GM12878 (cell line): ENCODE results near the gene ANKRD23. TPM values are rescaled to one million over a fixed set of nuclear protein-coding genes. Genes with fewer than 3 reads are reported as not detected.
"Not testable (repeated sequence)": the region's sequence is repeated elsewhere in the genome, so short reads cannot be mapped to it uniquely, and the experiment has no call there.

Experiments
- ATAC-seq: fragments of 200-7000 bp; cut with Tn5 transposase; 3 replicates; pipeline ENCODE4 v1.9.1; 2020; ENCODE audit warnings: mild to moderate bottlenecking, moderate library complexity
- BruUV-seq: library from RNA; stranded (reverse); fragments of 400-500 nt; replicated peaks from 2 replicates; lab custom pipeline; 2021; lab: Mats Ljungman, UMichigan
- CTCF ChIA-PET: fragments of 300-600 bp; sonication (Branson Sonifier 250); formaldehyde crosslinking; extraction: SDS; loops from one replicate; lab custom pipeline; 2021; ENCODE audit warnings: inconsistent platforms; lab: Yijun Ruan, JAX
- POLR2A ChIA-PET: fragments of 350-600 bp; formaldehyde crosslinking; extraction: SDS; loops from one replicate; lab custom pipeline; 2021; ENCODE audit warnings: inconsistent platforms; lab: Charles Lee
- RAD21 ChIA-PET: fragments of 300-600 bp; sonication (Branson Sonifier 250); formaldehyde crosslinking; loops from one replicate; lab custom pipeline; 2023; ENCODE audit warnings: antibody characterized with exemption; ENCODE audit not compliant: unreplicated experiment; lab: Charles Lee
- SMC1A ChIA-PET: fragments of 300-600 bp; sonication (Branson Sonifier 250); formaldehyde crosslinking; loops from one replicate; lab custom pipeline; 2023; ENCODE audit not compliant: unreplicated experiment, uncharacterized antibody; lab: Charles Lee
- DNase-seq: peaks from one replicate; pipeline ENCODE4 v3.0.0-alpha.2; 2011; ENCODE audit warnings: low read depth, low spot score
- FAIRE-seq: peaks from 3 replicates; lab custom pipeline; 2011; peaks lifted over from hg19 to GRCh38; lab: Jason Lieb, UNC
- H2AFZ ChIP-seq: 2 replicates; pipeline ENCODE4 v1.6.0; 2011; ENCODE audit warnings: low read depth, low read length, control low read depth; ENCODE audit not compliant: control insufficient read depth
- H3K27ac ChIP-seq: 2 replicates; pipeline ENCODE4 v1.5.1; 2011; ENCODE audit warnings: control low read depth; ENCODE audit not compliant: control insufficient read depth, insufficient read depth
- H3K27me3 ChIP-seq, 2 experiments: replicated peaks in 1 of 2; 2 replicates each; pipeline versions ENCODE4 v1.6.0 to v1.6.1; 2011; ENCODE audit warnings: low read length in 1 of 2; ENCODE audit not compliant: control insufficient read depth in 2 of 2, insufficient read depth in 2 of 2
- H3K36me3 ChIP-seq, 2 experiments: 2 replicates each; pipeline ENCODE4 v1.5.1; 2011; ENCODE audit warnings: low read length in 1 of 2; ENCODE audit not compliant: control insufficient read depth in 2 of 2, insufficient read depth in 2 of 2
- H3K4me1 ChIP-seq: 2 replicates; pipeline ENCODE4 v1.6.1; 2011; ENCODE audit warnings: mild to moderate bottlenecking, low read length, moderate library complexity, mixed read lengths; ENCODE audit not compliant: control insufficient read depth, insufficient read depth
- H3K4me2 ChIP-seq: 2 replicates; pipeline ENCODE4 v1.6.0; 2011; ENCODE audit warnings: control low read depth; ENCODE audit not compliant: control insufficient read depth, insufficient read depth
- H3K4me3 ChIP-seq: fragments of 200-600 bp; sonication (generic); 2 replicates; pipeline ENCODE4 v1.5.1; 2016
- H3K79me2 ChIP-seq: 2 replicates; pipeline ENCODE4 v1.6.0; 2011; ENCODE audit warnings: low read length; ENCODE audit not compliant: control insufficient read depth, insufficient read depth
- H3K9ac ChIP-seq: 2 replicates; pipeline ENCODE4 v1.8.0; 2011; ENCODE audit warnings: low read length, control low read depth, mixed read lengths; ENCODE audit not compliant: control insufficient read depth, insufficient read depth
- H3K9me3 ChIP-seq: replicated peaks from 3 replicates; pipeline ENCODE4 v1.5.1; 2011; ENCODE audit warnings: mild to moderate bottlenecking, low read length; ENCODE audit not compliant: control insufficient read depth, insufficient read depth
- H4K20me1 ChIP-seq: 2 replicates; pipeline ENCODE4 v1.6.0; 2011; ENCODE audit not compliant: control insufficient read depth, insufficient read depth
- EED ChIP-seq: sonication (generic); IDR thresholded peaks from 2 replicates; pipeline ENCODE4 v1.6.1; 2016; ENCODE audit warnings: antibody characterized with exemption, low read depth
- EZH2 ChIP-seq: IDR thresholded peaks from 2 replicates; pipeline ENCODE4 v1.6.1; 2012; ENCODE audit warnings: low read depth, mild to moderate bottlenecking, control low read depth, inconsistent platforms, low read length, borderline replicate concordance; ENCODE audit not compliant: control insufficient read depth
- HDAC6 ChIP-seq: fragments of 200-600 bp; sonication (generic); IDR thresholded peaks from one replicate; pipeline ENCODE4 v1.8.0; 2017; ENCODE audit warnings: antibody characterized with exemption; ENCODE audit not compliant: unreplicated experiment
- JUNB ChIP-seq: IDR thresholded peaks from 2 replicates; pipeline ENCODE4 v1.6.1; 2016; ENCODE audit warnings: antibody characterized with exemption, mild to moderate bottlenecking
- MTA2 ChIP-seq: fragments of 450-650 bp; IDR thresholded peaks from 2 replicates; pipeline ENCODE4 v1.6.1; 2016; ENCODE audit warnings: low read depth, mild to moderate bottlenecking, moderate library complexity
- MTA3 ChIP-seq: IDR thresholded peaks from 2 replicates; pipeline ENCODE4 v1.6.1; 2012; ENCODE audit warnings: low read length, inconsistent platforms, borderline replicate concordance
- NBN ChIP-seq: fragments of 450-650 bp; IDR thresholded peaks from 2 replicates; pipeline ENCODE4 v1.6.1; 2016
- NFYB ChIP-seq: IDR thresholded peaks from 2 replicates; pipeline ENCODE4 v1.6.1; 2011; ENCODE audit warnings: low read depth, mild to moderate bottlenecking, low read length, improper control_type of control experiment, moderate library complexity; ENCODE audit not compliant: insufficient read depth
- RB1 ChIP-seq: fragments of 450-650 bp; formaldehyde crosslinking; IDR thresholded peaks from 2 replicates; pipeline ENCODE4 v1.6.1; 2017; ENCODE audit warnings: mild to moderate bottlenecking, borderline replicate concordance
- WGBS: methylation state at CpG from one replicate; pipeline ENCODE4 v1.1.6; 2016; ENCODE audit warnings: low lambda C conversion rate; ENCODE audit not compliant: insufficient replicate concordance, insufficient coverage; ENCODE audit errors: missing lambda C conversion rate; 5-methylcytosine and 5-hydroxymethylcytosine counted together
- in situ Hi-C: fragments of 300-500 bp; cut with MboI; formaldehyde crosslinking; loops from 9 replicates; pipeline ENCODE4 v1.14.3; 2018; ENCODE audit warnings: mixed read lengths
- intact Hi-C: fragments of 100-400 bp; cut with micrococcal nuclease; formaldehyde crosslinking; loops from one replicate; pipeline ENCODE4 v1.14.2; 2022; ENCODE audit not compliant: unreplicated experiment
- polyA plus RNA-seq, 11 experiments: library from polyadenylated mRNA; depleted of rRNA in 4 of 11; unstranded in 6 of 11; stranded (reverse) in 5 of 11; fragments of >200 nt; fragmentation: Nextera tagmentation in 4 of 11; fragmentation: Illumina TruSeq in 1 of 11; extraction: Ambion mirVana in 4 of 11; extraction: Trizol in 1 of 11; gene quantifications; 1 replicate in 1 of 11; 2 replicates in 10 of 11; pipeline versions ENCODE4 v1.2.1 to v1.2.3, GENCODE V29; 2011 to 2016; ENCODE audit warnings: inconsistent platforms in 2 of 11, missing spikeins in 2 of 11, low read depth in 1 of 11
- total RNA-seq, 4 experiments: library from RNA; depleted of rRNA in 3 of 4; stranded (reverse); fragments of >200 nt in 3 of 4; fragmentation: Illumina TruSeq in 1 of 4; extraction: Trizol in 1 of 4; gene quantifications; 2 replicates each; pipeline versions ENCODE4 v1.2.1 to v1.2.3, GENCODE V29; 2013 to 2021
- TF ChIP-seq, protein P1 (sequence below): fragments of 150-350 bp; IDR thresholded peaks from 2 replicates; pipeline ENCODE4 v1.6.1; 2016; ENCODE audit warnings: low read depth, low read length

Gene ANKRD23
- total and polyA plus RNA-seq, 10 of the 15 experiments (the other 5 are each of a cell fraction or from before 2014, with no cell fraction given): 0.34 to 5.3 (median 2.7) TPM

- WGBS: 85% methylated on average over 19 of the region's 19 CpGs
- H3K79me2 ChIP-seq: peaks cover 28% of the 10 kb centered on the region
- in situ Hi-C loops (no loop called here), intact Hi-C loops (no loop called here)
- no peak overlapping the region for H3K27ac ChIP-seq
- DNase-seq (no peak), FAIRE-seq (no peak), ATAC-seq (no peak)
- TF ChIP-seq EED (no peak), MTA2 (no peak), NFYB (no peak), MTA3 (no peak), HDAC6 (no peak), RB1 (no peak), EZH2 (no peak), JUNB (no peak), NBN (no peak)
- TF ChIP-seq, protein P1, sequence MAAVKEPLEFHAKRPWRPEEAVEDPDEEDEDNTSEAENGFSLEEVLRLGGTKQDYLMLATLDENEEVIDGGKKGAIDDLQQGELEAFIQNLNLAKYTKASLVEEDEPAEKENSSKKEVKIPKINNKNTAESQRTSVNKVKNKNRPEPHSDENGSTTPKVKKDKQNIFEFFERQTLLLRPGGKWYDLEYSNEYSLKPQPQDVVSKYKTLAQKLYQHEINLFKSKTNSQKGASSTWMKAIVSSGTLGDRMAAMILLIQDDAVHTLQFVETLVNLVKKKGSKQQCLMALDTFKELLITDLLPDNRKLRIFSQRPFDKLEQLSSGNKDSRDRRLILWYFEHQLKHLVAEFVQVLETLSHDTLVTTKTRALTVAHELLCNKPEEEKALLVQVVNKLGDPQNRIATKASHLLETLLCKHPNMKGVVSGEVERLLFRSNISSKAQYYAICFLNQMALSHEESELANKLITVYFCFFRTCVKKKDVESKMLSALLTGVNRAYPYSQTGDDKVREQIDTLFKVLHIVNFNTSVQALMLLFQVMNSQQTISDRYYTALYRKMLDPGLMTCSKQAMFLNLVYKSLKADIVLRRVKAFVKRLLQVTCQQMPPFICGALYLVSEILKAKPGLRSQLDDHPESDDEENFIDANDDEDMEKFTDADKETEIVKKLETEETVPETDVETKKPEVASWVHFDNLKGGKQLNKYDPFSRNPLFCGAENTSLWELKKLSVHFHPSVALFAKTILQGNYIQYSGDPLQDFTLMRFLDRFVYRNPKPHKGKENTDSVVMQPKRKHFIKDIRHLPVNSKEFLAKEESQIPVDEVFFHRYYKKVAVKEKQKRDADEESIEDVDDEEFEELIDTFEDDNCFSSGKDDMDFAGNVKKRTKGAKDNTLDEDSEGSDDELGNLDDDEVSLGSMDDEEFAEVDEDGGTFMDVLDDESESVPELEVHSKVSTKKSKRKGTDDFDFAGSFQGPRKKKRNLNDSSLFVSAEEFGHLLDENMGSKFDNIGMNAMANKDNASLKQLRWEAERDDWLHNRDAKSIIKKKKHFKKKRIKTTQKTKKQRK: no peak
- H2AFZ ChIP-seq: no peak overlapping the region
- H3K9me3 ChIP-seq: no peaks in the 10 kb centered on the region
- H3K27me3 ChIP-seq: no peaks in the 10 kb centered on the region
- no peaks in the 10 kb centered on the region for H4K20me1 ChIP-seq
- BruUV-seq: no TSS peak
- no peak overlapping the region for H3K4me2 ChIP-seq
- SMC1A ChIA-PET: interaction anchor here (0.7 kb wide), 1 partner anchor 14 kb away, joined by 3 read pairs; no protein-coding TSS in a partner anchor
- H3K9ac ChIP-seq: no peak overlapping the region
- no peak overlapping the region for H3K4me3 ChIP-seq
- POLR2A ChIA-PET: interaction anchor here (0.6 kb wide), 1 partner anchor 97 kb away, joined by 4 read pairs; no protein-coding TSS in a partner anchor
- CTCF ChIA-PET: interaction anchor here (1.4 kb wide), 1 partner anchor 10 kb away, joined by 5 read pairs; no protein-coding TSS in a partner anchor
- H3K36me3 ChIP-seq: peaks cover 11 to 31% of the 10 kb centered on the region in 2 experiments; a peak in 3 of 4 replicates
- peaks cover 8% of the 10 kb centered on the region for H3K4me1 ChIP-seq
- RAD21 ChIA-PET: interaction anchor here (0.6 kb wide), 1 partner anchor 359 kb away, joined by 3 read pairs; no protein-coding TSS in a partner anchor
Observed at GRCh38 chr2:96863575-96864342, 19.9 kb upstream of the ANKRD23 start.

GRCh38 chr2:96863056-96863455 is 19.2 kb upstream of the ANKRD23 start:
- H4K20me1 ChIP-seq, BruUV-seq, H3K4me3 ChIP-seq, CTCF ChIA-PET, H3K27me3 ChIP-seq, H3K27ac ChIP-seq, H3K9ac ChIP-seq, H3K4me1 ChIP-seq, DNase-seq, H3K4me2 ChIP-seq, ATAC-seq, in situ Hi-C loops, H2AFZ ChIP-seq, FAIRE-seq, intact Hi-C loops, H3K9me3 ChIP-seq: not testable (repeated sequence)
- peaks cover 11 to 31% of the 10 kb centered on the region in 2 experiments; a peak in 3 of 4 replicates for H3K36me3 ChIP-seq
- peaks cover 21% of the 10 kb centered on the region for H3K79me2 ChIP-seq
- POLR2A ChIA-PET: interaction anchor here (0.7 kb wide), 1 partner anchor 87 kb away, joined by 4 read pairs; no protein-coding TSS in a partner anchor
- SMC1A ChIA-PET: interaction anchor here (0.7 kb wide), 1 partner anchor 15 kb away, joined by 3 read pairs; no protein-coding TSS in a partner anchor
- 97% methylated on average over 4 of the region's 4 CpGs for WGBS
- RAD21 ChIA-PET: interaction anchor here (0.6 kb wide), 1 partner anchor 359 kb away, joined by 3 read pairs; no protein-coding TSS in a partner anchor
